Right lobe of liver (tissue), 6 donors: ENCODE measurements around the gene KRT37. TPM values are rescaled to one million over a fixed set of nuclear protein-coding genes. Genes with fewer than 3 reads are reported as not detected.

Experiments
- ATAC-seq, 4 donors: fragments of 200-7000 bp; cut with Tn5 transposase; one replicate each; pipeline ENCODE4 v1.9.1; 2020; ENCODE audit warnings: mild to moderate bottlenecking in 4 of 4, moderate library complexity in 4 of 4
- DNase-seq, 3 donors: peaks; one replicate each; pipeline ENCODE4 v3.0.0-alpha.2; 2020
- H3K27ac ChIP-seq, 3 donors: fragments of 200-600 bp; one replicate each; pipeline ENCODE4 v1.8.0; 2022
- H3K27me3 ChIP-seq, 2 donors: fragments of 200-600 bp; one replicate each; pipeline ENCODE4 v1.8.0; 2022
- H3K36me3 ChIP-seq, 4 donors: fragments of 200-600 bp; sonication (generic) in 1 of 4; one replicate each; pipeline versions ENCODE4 v1.5.1 to v1.8.0; 2017 to 2022; ENCODE audit warnings: control low read depth in 1 of 4
- H3K4me1 ChIP-seq, 4 donors: fragments of 200-600 bp; sonication (generic) in 1 of 4; one replicate each; pipeline versions ENCODE4 v1.5.1 to v1.8.0; 2017 to 2022; ENCODE audit warnings: control low read depth in 1 of 4
- H3K4me3 ChIP-seq, 3 donors: fragments of 200-600 bp; one replicate each; pipeline ENCODE4 v1.8.0; 2022
- H3K9me3 ChIP-seq, 4 donors: fragments of 200-600 bp; sonication (generic) in 1 of 4; one replicate each; pipeline versions ENCODE4 v1.5.1 to v1.8.0; 2017 to 2022; ENCODE audit warnings: control low read depth in 1 of 4
- CTCF ChIP-seq, 4 donors: fragments of 200-600 bp in 3 of 4; fragments of 450-650 bp in 1 of 4; IDR thresholded peaks; one replicate each; pipeline versions ENCODE4 v1.5.1 to v1.8.0; 2016 to 2022; ENCODE audit warnings: antibody characterized with exemption in 4 of 4, mild to moderate bottlenecking in 2 of 4
- POLR2A ChIP-seq: fragments of 450-650 bp; IDR thresholded peaks from one replicate; pipeline ENCODE4 v1.6.1; 2017; ENCODE audit warnings: antibody characterized with exemption, mild to moderate bottlenecking
- WGBS: methylation state at CpG from one replicate; pipeline ENCODE4 v1.1.6; 2018; ENCODE audit warnings: low coverage, low lambda C conversion rate; ENCODE audit not compliant: insufficient coverage; ENCODE audit errors: missing lambda C conversion rate; 5-methylcytosine and 5-hydroxymethylcytosine counted together
- intact Hi-C, 2 donors: fragments of 100-400 bp; cut with DNase I; formaldehyde crosslinking; loops; one replicate each; pipeline versions ENCODE4 v1.11.2 to v1.14.1; 2022
- total RNA-seq, 6 experiments: library from RNA; depleted of rRNA in 2 of 6; stranded (reverse); fragments of >200 nt in 2 of 6; fragmentation: NEBNext Ultra II Directional in 3 of 6; extraction: Animal tissue kit (Norgen Biotek cat#: 25700) in 3 of 6; gene quantifications; one replicate each; pipeline versions ENCODE4 v1.1.0 to v1.2.4, GENCODE V29; 2016 to 2023
- donor health status: DM: no; HTN: yes; CAD: no.
- donor health status: DM: no; HTN: no; CAD: no.
- donor health status: DM: no; HTN: no; CAD: no.
- donor health status: DM: no; HTN: yes; CAD: no.
- donor health status: DM: no; HTN: yes; CAD: no.

Gene KRT37
- total RNA-seq, 6 experiments from 2014 or later = not detected

GRCh38 chr17:41391535-41391934, 32.9 kb downstream of the KRT37 start:
- TF ChIP-seq CTCF (IDR thresholded peaks at IDR 0.05) (no peak), POLR2A (no peak)
- Histone ChIP-seq H3K27me3 (no peaks in the 10 kb centered on the region), H3K4me1 (no peaks in the 10 kb centered on the region), H3K9me3 (no peaks in the 10 kb centered on the region), H3K4me3 (no peak overlapping the region), H3K27ac (no peak overlapping the region), H3K36me3 (no peaks in the 10 kb centered on the region)
- 41% methylated on average over 2 of the region's 2 CpGs for WGBS
- intact Hi-C loops = no loop called here
- ATAC-seq (no peak), DNase-seq (no peak)

GRCh38 chr17:41390411-41390938, 33.9 kb downstream of the KRT37 start:
- Histone ChIP-seq H3K27me3 (no peaks in the 10 kb centered on the region), H3K9me3 (no peaks in the 10 kb centered on the region), H3K27ac (no peak overlapping the region), H3K4me1 (no peaks in the 10 kb centered on the region), H3K36me3 (no peaks in the 10 kb centered on the region), H3K4me3 (no peak overlapping the region)
- TF ChIP-seq CTCF (IDR thresholded peaks at IDR 0.05) = no peak
- no peak for TF ChIP-seq POLR2A
- intact Hi-C loops = no loop called here
- 46% methylated on average over 7 of the region's 7 CpGs for WGBS
- ATAC-seq (no peak), DNase-seq (no peak)

- DNase-seq = no peak
- no peak for TF ChIP-seq POLR2A
- TF ChIP-seq CTCF (IDR thresholded peaks at IDR 0.05) = no peak
- intact Hi-C loops = no loop called here
- H3K4me1 ChIP-seq = no peaks in the 10 kb centered on the region
- ATAC-seq = no peak
- H3K27ac ChIP-seq = no peak overlapping the region
- 73% methylated on average over 4 of the region's 4 CpGs for WGBS
- no peaks in the 10 kb centered on the region for H3K9me3 ChIP-seq
- no peaks in the 10 kb centered on the region for H3K36me3 ChIP-seq
- no peaks in the 10 kb centered on the region for H3K27me3 ChIP-seq
- no peak overlapping the region for H3K4me3 ChIP-seq
Observed at GRCh38 chr17:41387670-41388069, 36.7 kb downstream of the KRT37 start.

- H3K27ac ChIP-seq = no peak overlapping the region
- no peaks in the 10 kb centered on the region for H3K4me1 ChIP-seq
- no peaks in the 10 kb centered on the region for H3K27me3 ChIP-seq
- no peak overlapping the region for H3K4me3 ChIP-seq
- no peak for DNase-seq
- no peaks in the 10 kb centered on the region for H3K9me3 ChIP-seq
- H3K36me3 ChIP-seq = no peaks in the 10 kb centered on the region
- TF ChIP-seq CTCF (IDR thresholded peaks at IDR 0.05) (no peak), POLR2A (no peak)
- ATAC-seq = no peak
- 100% methylated on average over 1 of the region's 1 CpG for WGBS
- intact Hi-C loops = no loop called here
Observed at GRCh38 chr17:41386227-41386626, 38.2 kb downstream of the KRT37 start.

GRCh38 chr17:41383690-41384089, 40.7 kb downstream of the KRT37 start:
- H3K27me3 ChIP-seq = no peaks in the 10 kb centered on the region
- ATAC-seq (peak; percentile 73 to 97 (median 88)), DNase-seq (no peak)
- no peak overlapping the region for H3K27ac ChIP-seq
- H3K36me3 ChIP-seq = no peaks in the 10 kb centered on the region
- H3K9me3 ChIP-seq = no peaks in the 10 kb centered on the region
- intact Hi-C loops = no loop called here
- no peaks in the 10 kb centered on the region for H3K4me1 ChIP-seq
- no peak overlapping the region for H3K4me3 ChIP-seq
- WGBS = 36% methylated on average over 1 of the region's 1 CpG
- TF ChIP-seq CTCF (IDR thresholded peaks at IDR 0.05) (no peak), POLR2A (no peak)
